Cardiac muscle cell (in vitro differentiated cells and primary cell): ENCODE measurements around the gene SEMA5A. TPM values are rescaled to one million over a fixed set of nuclear protein-coding genes. Genes with fewer than 3 reads are reported as not detected.

Experiments
- DNase-seq, 2 donors: peaks; one replicate each; pipeline versions ENCODE4 v3.0.0 to v3.0.0-alpha.2; 2010 to 2017; ENCODE audit warnings: low read depth in 1 of 2, low spot score in 1 of 2
- H3K27ac ChIP-seq: fragments of 200-600 bp; sonication (generic); 2 replicates; pipeline ENCODE4 v1.5.1; 2016
- H3K27me3 ChIP-seq: fragments of 200-600 bp; sonication (generic); 2 replicates; pipeline ENCODE4 v1.6.0; 2016; ENCODE audit warnings: control low read depth
- H3K36me3 ChIP-seq: fragments of 200-600 bp; sonication (generic); 2 replicates; pipeline ENCODE4 v1.5.1; 2016; ENCODE audit warnings: control low read depth
- H3K4me1 ChIP-seq: fragments of 200-600 bp; sonication (generic); 2 replicates; pipeline ENCODE4 v1.8.1; 2017; ENCODE audit warnings: low read depth, mild to moderate bottlenecking, mixed run types
- H3K4me3 ChIP-seq: fragments of 200-600 bp; sonication (generic); 2 replicates; pipeline ENCODE4 v1.5.1; 2016; ENCODE audit warnings: mild to moderate bottlenecking
- H3K9me3 ChIP-seq: fragments of 200-600 bp; sonication (generic); 2 replicates; pipeline ENCODE4 v1.5.1; 2017; ENCODE audit warnings: low read depth, mild to moderate bottlenecking, control low read depth
- CTCF ChIP-seq: IDR thresholded peaks from 2 replicates; pipeline ENCODE4 v1.5.1; 2012; ENCODE audit warnings: low read depth, mild to moderate bottlenecking, low read length
- polyA plus RNA-seq: library from polyadenylated mRNA; unstranded; fragments of >200 nt; fragmentation: Nextera tagmentation; extraction: Ambion mirVana; gene quantifications from 2 replicates; pipeline ENCODE4 v1.2.1, GENCODE V29; 2016
- total RNA-seq: library from RNA; depleted of rRNA; stranded (reverse); fragments of >200 nt; gene quantifications from 2 replicates; pipeline ENCODE4 v1.2.3, GENCODE V29; 2016

The SEMA5A gene
- total and polyA plus RNA-seq, 2 experiments from 2014 or later, result 15.7 to 16.6 TPM

GRCh38 chr5:9139344-9139743 is 406.5 kb downstream of the SEMA5A start:
- DNase-seq, result no peak
- H3K27ac ChIP-seq, result no peak overlapping the region
- H3K27me3 ChIP-seq, result no peaks in the 10 kb centered on the region
- no peak for TF ChIP-seq CTCF
- no peak overlapping the region for H3K4me3 ChIP-seq
- no peaks in the 10 kb centered on the region for H3K4me1 ChIP-seq
- no peaks in the 10 kb centered on the region for H3K36me3 ChIP-seq
- H3K9me3 ChIP-seq, result no peaks in the 10 kb centered on the region

- DNase-seq, result no peak
- no peak for TF ChIP-seq CTCF
- Histone ChIP-seq H3K36me3 (no peaks in the 10 kb centered on the region), H3K27ac (no peak overlapping the region), H3K4me1 (no peaks in the 10 kb centered on the region), H3K4me3 (no peak overlapping the region), H3K27me3 (no peaks in the 10 kb centered on the region), H3K9me3 (no peaks in the 10 kb centered on the region)
Measured at GRCh38 chr5:9128136-9128535, 417.7 kb downstream of the SEMA5A start.

- H3K9me3 ChIP-seq, result no peaks in the 10 kb centered on the region
Measured at GRCh38 chr5:9126490-9126889, 419.4 kb downstream of the SEMA5A start.

GRCh38 chr5:9125852-9126251 is 420.0 kb downstream of the SEMA5A start:
- H3K9me3 ChIP-seq, result no peaks in the 10 kb centered on the region
- H3K27ac ChIP-seq, result no peak overlapping the region
- no peaks in the 10 kb centered on the region for H3K36me3 ChIP-seq
- no peak for TF ChIP-seq CTCF
- DNase-seq, result no peak
- no peak overlapping the region for H3K4me3 ChIP-seq
- H3K27me3 ChIP-seq, result no peaks in the 10 kb centered on the region
- no peaks in the 10 kb centered on the region for H3K4me1 ChIP-seq

More at GRCh38 chr5:9126490-9126889, 419.4 kb downstream of the SEMA5A start:
- H3K27me3 ChIP-seq, result no peaks in the 10 kb centered on the region
- no peaks in the 10 kb centered on the region for H3K4me1 ChIP-seq
- H3K27ac ChIP-seq, result no peak overlapping the region
- H3K36me3 ChIP-seq, result no peaks in the 10 kb centered on the region
- no peak for TF ChIP-seq CTCF
- no peak for DNase-seq
- no peak overlapping the region for H3K4me3 ChIP-seq

GRCh38 chr5:9124838-9125237 is 421.0 kb downstream of the SEMA5A start:
- Histone ChIP-seq H3K4me1 (no peaks in the 10 kb centered on the region), H3K4me3 (no peak overlapping the region), H3K27me3 (no peaks in the 10 kb centered on the region), H3K9me3 (no peaks in the 10 kb centered on the region), H3K36me3 (no peaks in the 10 kb centered on the region), H3K27ac (no peak overlapping the region)
- no peak for DNase-seq
- no peak for TF ChIP-seq CTCF

GRCh38 chr5:9124071-9124470 is 421.8 kb downstream of the SEMA5A start:
- H3K27ac ChIP-seq, result no peak overlapping the region
- no peaks in the 10 kb centered on the region for H3K36me3 ChIP-seq
- DNase-seq, result no peak

More at GRCh38 chr5:9124071-9124470, 421.8 kb downstream of the SEMA5A start:
- H3K9me3 ChIP-seq, result no peaks in the 10 kb centered on the region
- H3K27me3 ChIP-seq, result no peaks in the 10 kb centered on the region
- no peak for TF ChIP-seq CTCF
- H3K4me3 ChIP-seq, result no peak overlapping the region
- no peaks in the 10 kb centered on the region for H3K4me1 ChIP-seq
